A549 (cell line): ENCODE measurements around the gene TMEM238L.

Source experiments
- BHLHE40 ChIP-seq: IDR thresholded peaks from 2 replicates; pipeline ENCODE4 v1.6.1; 2012; ENCODE audit warnings: low read depth, low read length, inconsistent platforms
- CEBPB ChIP-seq, 2 experiments: fragments of >200 bp in 1 of 2; sonication (Bioruptor Twin) in 1 of 2; formaldehyde crosslinking in 1 of 2; IDR thresholded peaks; 2 replicates each; pipeline ENCODE4 v1.6.1; 2012 to 2016
- CTCF ChIP-seq: fragments of >200 bp; sonication (Bioruptor Twin); formaldehyde crosslinking; IDR thresholded peaks from 3 replicates; pipeline ENCODE4 v1.5.1; 2016
- EP300 ChIP-seq, 2 experiments: fragments of >200 bp; sonication (Bioruptor Twin); formaldehyde crosslinking; IDR thresholded peaks; 2 replicates in 1 of 2; 3 replicates in 1 of 2; pipeline ENCODE4 v1.6.1; 2016 to 2017
- FOXS1 ChIP-seq: fragments of 250-450 bp; sonication (Bioruptor Pico); IDR thresholded peaks from 2 replicates; pipeline ENCODE4 v1.5.0; 2020; ENCODE audit warnings: mild to moderate bottlenecking, moderate library complexity
- MAX ChIP-seq: IDR thresholded peaks from 2 replicates; pipeline ENCODE4 v1.6.1; 2012
- MAZ ChIP-seq: fragments of 150-350 bp; IDR thresholded peaks from 2 replicates; pipeline ENCODE4 v1.6.1; 2014; ENCODE audit warnings: antibody characterized with exemption, low read depth, low read length, borderline replicate concordance
- NPAS2 ChIP-seq: fragments of 250-450 bp; sonication (Bioruptor Pico); IDR thresholded peaks from 2 replicates; pipeline ENCODE4 v1.8.0; 2022; ENCODE audit warnings: mild to moderate bottlenecking, moderate library complexity, borderline replicate concordance
- PHF8 ChIP-seq: fragments of 200-600 bp; sonication (generic); IDR thresholded peaks from 2 replicates; pipeline ENCODE4 v1.6.1; 2016; ENCODE audit warnings: low read depth, mild to moderate bottlenecking, antibody characterized with exemption, moderate library complexity, borderline replicate concordance
- POLR2A ChIP-seq: IDR thresholded peaks from 2 replicates; pipeline ENCODE4 v1.6.1; 2012; ENCODE audit warnings: mild to moderate bottlenecking, low read length
- POLR2AphosphoS2 ChIP-seq: conservative IDR thresholded peaks from 2 replicates; pipeline ENCODE4 v1.6.1; 2012; ENCODE audit warnings: low read length, improper control_type of control experiment, inconsistent platforms
- RCOR1 ChIP-seq: fragments of 150-350 bp; IDR thresholded peaks from 2 replicates; pipeline ENCODE4 v1.6.1; 2014; ENCODE audit warnings: antibody characterized with exemption, low read length, low read depth
- SMC3 ChIP-seq: fragments of >200 bp; sonication (Bioruptor Twin); formaldehyde crosslinking; IDR thresholded peaks from 3 replicates; pipeline ENCODE4 v1.6.1; 2018; ENCODE audit warnings: inconsistent platforms
- USF2 ChIP-seq: fragments of 450-650 bp; IDR thresholded peaks from 2 replicates; pipeline ENCODE4 v1.6.1; 2014; ENCODE audit warnings: antibody characterized with exemption

GRCh38 chr17:10821054-10821453 is 17.2 kb upstream of the TMEM238L start:
- no peak for TF ChIP-seq CEBPB (IDR thresholded peaks at IDR 0.05)
- no peak for TF ChIP-seq FOXS1
- no peak for TF ChIP-seq CTCF
- TF ChIP-seq EP300 (IDR thresholded peaks at IDR 0.05): no peak
- no peak for TF ChIP-seq MAX
- no peak for TF ChIP-seq POLR2AphosphoS2
- no peak for TF ChIP-seq MAZ
- no peak for TF ChIP-seq RCOR1
- no peak for TF ChIP-seq BHLHE40
- no peak for TF ChIP-seq POLR2A
- no peak for TF ChIP-seq NPAS2
- no peak for TF ChIP-seq PHF8
- TF ChIP-seq SMC3: no peak
- TF ChIP-seq USF2: no peak
